ELR (cell line): Measurements from ENCODE around the gene FSIP1.

Experiments
- DNase-seq: peaks from one replicate; pipeline ENCODE4 v3.0.0-alpha.2; 2015; ENCODE audit warnings: low read depth

The FSIP1 gene

GRCh38 chr15:39792025-39792843 lies 9.6 kb upstream of the FSIP1 start:
- DNase-seq: no peak

GRCh38 chr15:39789736-39790135 lies 7.1 kb upstream of the FSIP1 start:
- DNase-seq: no peak

GRCh38 chr15:39788800-39789565 lies 6.3 kb upstream of the FSIP1 start:
- peak; percentile 70 for DNase-seq

- peak; percentile 59 for DNase-seq
Measured at GRCh38 chr15:39788108-39788507, 5.5 kb upstream of the FSIP1 start.

GRCh38 chr15:39787479-39787878 lies 4.8 kb upstream of the FSIP1 start:
- DNase-seq: no peak

- peak; percentile 78 for DNase-seq
Measured at GRCh38 chr15:39786447-39787056, 3.9 kb upstream of the FSIP1 start.

GRCh38 chr15:39785841-39786240 lies 3.2 kb upstream of the FSIP1 start:
- DNase-seq: no peak

GRCh38 chr15:39785139-39785538 lies 2.5 kb upstream of the FSIP1 start:
- no peak for DNase-seq

GRCh38 chr15:39784638-39785037 lies 2.0 kb upstream of the FSIP1 start:
- DNase-seq: no peak

GRCh38 chr15:39784125-39784524 lies 1.5 kb upstream of the FSIP1 start:
- DNase-seq: peak; percentile 73

GRCh38 chr15:39783244-39783820 lies 691 bp upstream of the FSIP1 start:
- no peak for DNase-seq

- no peak for DNase-seq
Measured at GRCh38 chr15:39781967-39782302, 706 bp downstream of the FSIP1 start.

- DNase-seq: no peak
Measured at GRCh38 chr15:39781147-39781966, 1.3 kb downstream of the FSIP1 start.

GRCh38 chr15:39778021-39778420 lies 4.6 kb downstream of the FSIP1 start:
- no peak for DNase-seq

- peak; percentile 31 for DNase-seq
Measured at GRCh38 chr15:39777496-39777895, 5.1 kb downstream of the FSIP1 start.

- no peak for DNase-seq
Measured at GRCh38 chr15:39776068-39776467, 6.6 kb downstream of the FSIP1 start.

GRCh38 chr15:39774688-39775267 lies 7.9 kb downstream of the FSIP1 start:
- no peak for DNase-seq

- DNase-seq: peak; percentile 91
Measured at GRCh38 chr15:39770748-39771689, 11.6 kb downstream of the FSIP1 start.

- no peak for DNase-seq
Measured at GRCh38 chr15:39767921-39768320, 14.7 kb downstream of the FSIP1 start.

GRCh38 chr15:39761006-39761405 lies 21.6 kb downstream of the FSIP1 start:
- no peak for DNase-seq
